Liver (tissue), 9 donors: ENCODE measurements around the gene CHD5. TPM values are rescaled to one million over a fixed set of nuclear protein-coding genes. Genes with fewer than 3 reads are reported as not detected.

Source experiments
- DNase-seq: peaks from one replicate; pipeline ENCODE4 v3.0.0-alpha.2; 2017; ENCODE audit warnings: low spot score
- H3K27ac ChIP-seq, 2 donors: one replicate each; pipeline ENCODE4 v1.7.0; 2013; ENCODE audit warnings: inconsistent platforms in 2 of 2, low read length in 2 of 2, control low read depth in 1 of 2, low read depth in 1 of 2, mild to moderate bottlenecking in 1 of 2
- H3K27me3 ChIP-seq, 4 donors: one replicate each; pipeline versions ENCODE4 v1.6.1 to v1.7.0; 2013; ENCODE audit warnings: low read length in 3 of 4, inconsistent platforms in 1 of 4, mild to moderate bottlenecking in 1 of 4, moderate library complexity in 1 of 4; ENCODE audit not compliant: control insufficient read depth in 4 of 4, insufficient read depth in 4 of 4
- H3K36me3 ChIP-seq, 4 donors: one replicate each; pipeline versions ENCODE4 v1.6.1 to v1.7.0; 2013; ENCODE audit warnings: low read length in 3 of 4, mild to moderate bottlenecking in 3 of 4, low read depth in 1 of 4, moderate library complexity in 1 of 4; ENCODE audit not compliant: control insufficient read depth in 4 of 4, insufficient read depth in 3 of 4
- H3K4me1 ChIP-seq, 4 donors: one replicate each; pipeline versions ENCODE4 v1.6.1 to v1.7.0; 2013; ENCODE audit warnings: low read length in 3 of 4, mild to moderate bottlenecking in 3 of 4, moderate library complexity in 1 of 4; ENCODE audit not compliant: control insufficient read depth in 4 of 4, insufficient read depth in 4 of 4
- H3K4me3 ChIP-seq, 3 donors: one replicate each; pipeline versions ENCODE4 v1.6.1 to v1.7.0; 2013; ENCODE audit warnings: low read length in 3 of 3, control low read depth in 1 of 3, low read depth in 1 of 3, mild to moderate bottlenecking in 1 of 3
- H3K9ac ChIP-seq, 2 donors: one replicate each; pipeline ENCODE4 v1.7.0; 2013; ENCODE audit warnings: low read length in 2 of 2, mild to moderate bottlenecking in 2 of 2, moderate library complexity in 2 of 2, control low read depth in 1 of 2, low read depth in 1 of 2
- H3K9me3 ChIP-seq, 4 donors: one replicate each; pipeline versions ENCODE4 v1.6.1 to v1.7.0; 2013; ENCODE audit warnings: low read length in 3 of 4; ENCODE audit not compliant: control insufficient read depth in 4 of 4
- ATF3 ChIP-seq: IDR thresholded peaks from 2 replicates; pipeline ENCODE4 v1.6.1; 2016; ENCODE audit warnings: antibody characterized with exemption
- CTCF ChIP-seq: fragments of 150-350 bp; IDR thresholded peaks from 2 replicates; pipeline ENCODE4 v1.5.1; 2017; ENCODE audit warnings: improper control_type of control experiment, low read depth, low read length; ENCODE audit not compliant: missing input control
- EGR1 ChIP-seq, 2 donors: IDR thresholded peaks; 2 replicates each; pipeline ENCODE4 v1.6.1; 2016 to 2018; ENCODE audit warnings: antibody characterized with exemption in 2 of 2, low read depth in 2 of 2
- FOXA1 ChIP-seq: IDR thresholded peaks from 2 replicates; pipeline ENCODE4 v1.6.1; 2016; ENCODE audit warnings: antibody characterized with exemption
- FOXA2 ChIP-seq: IDR thresholded peaks from 2 replicates; pipeline ENCODE4 v1.6.1; 2016; ENCODE audit warnings: antibody characterized with exemption
- GABPA ChIP-seq, 2 donors: IDR thresholded peaks in 1 of 2; conservative IDR thresholded peaks in 1 of 2; 2 replicates each; pipeline ENCODE4 v1.6.1; 2016; ENCODE audit warnings: antibody characterized with exemption in 2 of 2, mild to moderate bottlenecking in 1 of 2, moderate library complexity in 1 of 2
- JUND ChIP-seq, 2 donors: IDR thresholded peaks; 2 replicates each; pipeline ENCODE4 v1.6.1; 2016; ENCODE audit warnings: antibody characterized with exemption in 2 of 2
- MAX ChIP-seq: IDR thresholded peaks from 2 replicates; pipeline ENCODE4 v1.6.1; 2016; ENCODE audit warnings: antibody characterized with exemption
- NR2F2 ChIP-seq: IDR thresholded peaks from 2 replicates; pipeline ENCODE4 v1.6.1; 2016; ENCODE audit warnings: antibody characterized with exemption
- RAD21 ChIP-seq, 2 donors: IDR thresholded peaks; 2 replicates each; pipeline ENCODE4 v1.6.1; 2016; ENCODE audit warnings: antibody characterized with exemption in 2 of 2, mild to moderate bottlenecking in 2 of 2
- REST ChIP-seq: IDR thresholded peaks from 2 replicates; pipeline ENCODE4 v1.6.1; 2016; ENCODE audit warnings: antibody characterized with exemption, mild to moderate bottlenecking
- RXRA ChIP-seq, 2 donors: IDR thresholded peaks; 2 replicates each; pipeline ENCODE4 v1.6.1; 2017 to 2018; ENCODE audit warnings: antibody characterized with exemption in 2 of 2, mild to moderate bottlenecking in 1 of 2
- SP1 ChIP-seq: IDR thresholded peaks from 2 replicates; pipeline ENCODE4 v1.6.1; 2018; ENCODE audit warnings: antibody characterized with exemption, mild to moderate bottlenecking
- TAF1 ChIP-seq: conservative IDR thresholded peaks from 2 replicates; pipeline ENCODE4 v1.6.1; 2016; ENCODE audit warnings: antibody characterized with exemption, mild to moderate bottlenecking
- YY1 ChIP-seq: IDR thresholded peaks from 2 replicates; pipeline ENCODE4 v1.6.1; 2016; ENCODE audit warnings: antibody characterized with exemption, mild to moderate bottlenecking
- ZBTB33 ChIP-seq: IDR thresholded peaks from 2 replicates; pipeline ENCODE4 v1.6.1; 2016; ENCODE audit warnings: antibody characterized with exemption
- WGBS: extraction: QIAGEN DNeasy Blood & Tissue Kit; methylation state at CpG from one replicate; pipeline ENCODE4 v1.1.7; 2013; 5-methylcytosine and 5-hydroxymethylcytosine counted together
- polyA plus RNA-seq, 2 donors: library from polyadenylated mRNA; stranded (reverse) in 1 of 2; unstranded in 1 of 2; fragments of 200-250 nt in 1 of 2; fragments of >200 nt in 1 of 2; fragmentation: Nextera tagmentation in 1 of 2; extraction: Ambion mirVana in 1 of 2; gene quantifications; one replicate each; pipeline versions ENCODE4 v1.2.1 to v1.2.3, GENCODE V29; 2013 to 2015
- total RNA-seq, 2 donors: library from RNA; depleted of rRNA; stranded (reverse); fragments of >200 nt; gene quantifications; one replicate each; pipeline ENCODE4 v1.2.3, GENCODE V29; 2014
- donor health status: healthy.
- donor health status: healthy.
- donor health status: healthy.
- donor health status: healthy.
- donor health status: healthy.

Gene CHD5
- total and polyA plus RNA-seq, 4 donors, result under 0.01 to 0.08 TPM; not detected in 2

GRCh38 chr1:6200188-6200809 lies 20.2 kb upstream of the CHD5 start:
- H3K4me1 ChIP-seq, result peaks cover 10 to 34% (median 27%) of the 10 kb centered on the region in 4 donors
- H3K9ac ChIP-seq, result peak overlapping the region in 1 of 2 donors; percentile 45
- no peaks in the 10 kb centered on the region for H3K27me3 ChIP-seq
- TF ChIP-seq REST (no peak), RXRA (IDR thresholded peaks at IDR 0.05) (no peak), MAX (no peak), SP1 (no peak), CTCF (no peak), JUND (IDR thresholded peaks at IDR 0.05) (no peak), FOXA1 (no peak), NR2F2 (no peak), YY1 (no peak), GABPA (IDR thresholded peaks at IDR 0.05 in 1 of 2, conservative IDR thresholded peaks at IDR 0.05 in 1 of 2) (no peak), FOXA2 (no peak), ATF3 (no peak), EGR1 (IDR thresholded peaks at IDR 0.05; ENCODE audit: low read depth in 2 of 2) (no peak), RAD21 (IDR thresholded peaks at IDR 0.05) (no peak), TAF1 (no peak), ZBTB33 (no peak)
- DNase-seq, result no peak
- H3K27ac ChIP-seq, result no peak overlapping the region
- H3K4me3 ChIP-seq, result peak overlapping the region; percentile 39 to 94 (median 40)
- WGBS, result 83% methylated on average over 10 of the region's 10 CpGs
- no peaks in the 10 kb centered on the region for H3K9me3 ChIP-seq
- peaks cover 0 to 12% (median 9%) of the 10 kb centered on the region in 4 donors for H3K36me3 ChIP-seq
